Measurements from ENCODE around the gene HOXD12.

HOXD12 gene

DNA sequence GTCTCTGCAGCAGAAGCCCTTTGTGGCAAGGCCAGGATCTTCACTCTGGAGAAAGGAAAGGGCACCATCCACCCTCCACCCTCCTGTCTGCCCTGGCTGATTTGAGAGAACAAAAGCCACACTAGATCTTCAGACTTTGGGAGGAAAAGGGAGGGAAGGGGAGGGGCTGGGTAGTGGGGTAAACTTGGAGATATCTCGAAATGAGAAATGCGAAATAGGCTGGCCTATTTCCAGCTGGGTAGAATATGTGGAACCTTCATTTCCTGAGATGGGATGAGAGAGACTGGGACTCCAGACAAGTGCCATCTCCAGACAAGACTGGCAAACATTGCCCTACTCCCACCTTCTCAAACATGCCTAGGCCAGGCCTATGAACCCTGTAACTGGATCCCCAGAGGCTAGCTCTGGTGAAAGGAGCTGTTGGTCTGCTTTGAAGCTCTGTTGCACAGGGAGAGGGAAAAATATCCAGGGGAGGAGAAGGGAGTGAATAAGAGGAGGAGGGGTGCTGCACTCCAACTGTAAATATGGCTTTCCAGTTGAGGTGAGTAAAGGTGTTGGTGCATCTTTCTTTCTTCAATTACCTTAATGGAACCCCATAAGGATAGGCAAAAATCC, 1.7 kb downstream of the HOXD12 start:
- Histone ChIP-seq H3F3A (ENCODE audit: insufficient read depth, low read length) (no peaks in the 10 kb centered on the region), H3K27me3 (ENCODE audit: insufficient read depth, low read length) (no peaks in the 10 kb centered on the region), H3K4me1 (ENCODE audit: insufficient read depth, low read length, severe bottlenecking) (peaks cover 16% of the 10 kb centered on the region), H3K27ac (ENCODE audit: low read depth, low read length, poor library complexity, severe bottlenecking) (no peak overlapping the region), H3K9me2 (ENCODE audit: low read depth, low read length) (no peaks in the 10 kb centered on the region), H3K9ac (ENCODE audit: low read length) (no peak overlapping the region), H3K36me3 (ENCODE audit: insufficient read depth, low read length) (no peaks in the 10 kb centered on the region), H3K4me3 (ENCODE audit: low read depth, low read length, poor library complexity, severe bottlenecking) (no peak overlapping the region), H2AFZ (ENCODE audit: low read length) (no peak overlapping the region), H4K20me1 (ENCODE audit: insufficient read depth, low read length) (no peaks in the 10 kb centered on the region), H3K79me2 (ENCODE audit: insufficient read depth, low read length) (no peaks in the 10 kb centered on the region), H3K9me3 (ENCODE audit: low read length) (no peaks in the 10 kb centered on the region), H3K4me2 (ENCODE audit: low read length) (no peak overlapping the region)
- TF ChIP-seq, protein P1, sequence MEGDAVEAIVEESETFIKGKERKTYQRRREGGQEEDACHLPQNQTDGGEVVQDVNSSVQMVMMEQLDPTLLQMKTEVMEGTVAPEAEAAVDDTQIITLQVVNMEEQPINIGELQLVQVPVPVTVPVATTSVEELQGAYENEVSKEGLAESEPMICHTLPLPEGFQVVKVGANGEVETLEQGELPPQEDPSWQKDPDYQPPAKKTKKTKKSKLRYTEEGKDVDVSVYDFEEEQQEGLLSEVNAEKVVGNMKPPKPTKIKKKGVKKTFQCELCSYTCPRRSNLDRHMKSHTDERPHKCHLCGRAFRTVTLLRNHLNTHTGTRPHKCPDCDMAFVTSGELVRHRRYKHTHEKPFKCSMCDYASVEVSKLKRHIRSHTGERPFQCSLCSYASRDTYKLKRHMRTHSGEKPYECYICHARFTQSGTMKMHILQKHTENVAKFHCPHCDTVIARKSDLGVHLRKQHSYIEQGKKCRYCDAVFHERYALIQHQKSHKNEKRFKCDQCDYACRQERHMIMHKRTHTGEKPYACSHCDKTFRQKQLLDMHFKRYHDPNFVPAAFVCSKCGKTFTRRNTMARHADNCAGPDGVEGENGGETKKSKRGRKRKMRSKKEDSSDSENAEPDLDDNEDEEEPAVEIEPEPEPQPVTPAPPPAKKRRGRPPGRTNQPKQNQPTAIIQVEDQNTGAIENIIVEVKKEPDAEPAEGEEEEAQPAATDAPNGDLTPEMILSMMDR (IDR thresholded peaks at IDR 0.05; ENCODE audit: low read length): no peak
- TF ChIP-seq EZH2 (IDR thresholded peaks at IDR 0.05; ENCODE audit: borderline replicate concordance, low read length): no peak

GRCh38 chr2:176101842-176102241, 2.2 kb downstream of the HOXD12 start:
- Histone ChIP-seq H3K9me2 (ENCODE audit: low read depth, low read length) (no peaks in the 10 kb centered on the region), H3K9ac (ENCODE audit: low read length) (no peak overlapping the region), H3K4me2 (ENCODE audit: low read length) (no peak overlapping the region), H3K79me2 (ENCODE audit: insufficient read depth, low read length) (no peaks in the 10 kb centered on the region), H3F3A (ENCODE audit: insufficient read depth, low read length) (no peaks in the 10 kb centered on the region), H3K27ac (ENCODE audit: low read depth, low read length, poor library complexity, severe bottlenecking) (no peak overlapping the region), H2AFZ (ENCODE audit: low read length) (no peak overlapping the region), H3K4me1 (ENCODE audit: insufficient read depth, low read length, severe bottlenecking) (peaks cover 13% of the 10 kb centered on the region), H3K4me3 (ENCODE audit: low read depth, low read length, poor library complexity, severe bottlenecking) (no peak overlapping the region), H3K36me3 (ENCODE audit: insufficient read depth, low read length) (no peaks in the 10 kb centered on the region), H3K27me3 (ENCODE audit: insufficient read depth, low read length) (no peaks in the 10 kb centered on the region), H4K20me1 (ENCODE audit: insufficient read depth, low read length) (no peaks in the 10 kb centered on the region), H3K9me3 (ENCODE audit: low read length) (no peaks in the 10 kb centered on the region)
- TF ChIP-seq EZH2 (IDR thresholded peaks at IDR 0.05; ENCODE audit: borderline replicate concordance, low read length): no peak
- TF ChIP-seq, protein P1 (IDR thresholded peaks at IDR 0.05; ENCODE audit: low read length): no peak

- H3K27ac ChIP-seq (ENCODE audit: low read depth, low read length, poor library complexity, severe bottlenecking): no peak overlapping the region
- no peak overlapping the region for H2AFZ ChIP-seq (ENCODE audit: low read length)
- no peak for TF ChIP-seq EZH2 (IDR thresholded peaks at IDR 0.05; ENCODE audit: borderline replicate concordance, low read length)
- TF ChIP-seq, protein P1 (IDR thresholded peaks at IDR 0.05; ENCODE audit: low read length): no peak
- no peaks in the 10 kb centered on the region for H3K79me2 ChIP-seq (ENCODE audit: insufficient read depth, low read length)
- no peaks in the 10 kb centered on the region for H4K20me1 ChIP-seq (ENCODE audit: insufficient read depth, low read length)
- no peaks in the 10 kb centered on the region for H3K9me2 ChIP-seq (ENCODE audit: low read depth, low read length)
- no peak overlapping the region for H3K4me3 ChIP-seq (ENCODE audit: low read depth, low read length, poor library complexity, severe bottlenecking)
- H3K4me1 ChIP-seq (ENCODE audit: insufficient read depth, low read length, severe bottlenecking): peaks cover 8% of the 10 kb centered on the region
- no peaks in the 10 kb centered on the region for H3K9me3 ChIP-seq (ENCODE audit: low read length)
- H3K27me3 ChIP-seq (ENCODE audit: insufficient read depth, low read length): no peaks in the 10 kb centered on the region
- no peaks in the 10 kb centered on the region for H3K36me3 ChIP-seq (ENCODE audit: insufficient read depth, low read length)
- no peak overlapping the region for H3K9ac ChIP-seq (ENCODE audit: low read length)
- H3F3A ChIP-seq (ENCODE audit: insufficient read depth, low read length): no peaks in the 10 kb centered on the region
- H3K4me2 ChIP-seq (ENCODE audit: low read length): no peak overlapping the region
Observed at GRCh38 chr2:176102309-176102866, 2.8 kb downstream of the HOXD12 start.
